ENCODE measurements around the gene TRPT1. TPM values are rescaled to one million over a fixed set of nuclear protein-coding genes. Genes with fewer than 3 reads are reported as not detected.
A peak's percentile ranks its signal among the peaks of the same experiment; 100 is the strongest.

The TRPT1 gene
- total RNA-seq, 2 experiments from 2014 or later, result 45.0 to 47.8 TPM

GRCh38 chr11:64263021-64263946 lies 37.3 kb upstream of the TRPT1 start:
- no peaks in the 10 kb centered on the region for H3K27me3 Mint-ChIP-seq
- peaks cover 15% of the 10 kb centered on the region for H3K4me1 Mint-ChIP-seq
- peaks cover 18% of the 10 kb centered on the region for H3K36me3 Mint-ChIP-seq
- DNase-seq (no peak), ATAC-seq (ENCODE audit: low read depth) (no peak)
- H3K27ac Mint-ChIP-seq, result no peak overlapping the region
- no peak overlapping the region for H3K4me3 Mint-ChIP-seq
- no peaks in the 10 kb centered on the region for H3K9me3 Mint-ChIP-seq
- POLR2A ChIA-PET, result no interaction called here

- POLR2A ChIA-PET, result no interaction called here
These were observed 36.5 kb upstream of the TRPT1 start for GRCh38 chr11:64262271-64263002.

GRCh38 chr11:64261556-64262080 lies 35.6 kb upstream of the TRPT1 start:
- Mint-ChIP-seq H3K9me3 (no peaks in the 10 kb centered on the region), H3K4me1 (peaks cover 7% of the 10 kb centered on the region)

More at GRCh38 chr11:64262271-64263002, 36.5 kb upstream of the TRPT1 start:
- DNase-seq (no peak), ATAC-seq (ENCODE audit: low read depth) (no peak)
- peaks cover 7% of the 10 kb centered on the region for H3K4me1 Mint-ChIP-seq
- H3K9me3 Mint-ChIP-seq, result no peaks in the 10 kb centered on the region
- H3K4me3 Mint-ChIP-seq, result no peak overlapping the region
- peaks cover 16% of the 10 kb centered on the region for H3K36me3 Mint-ChIP-seq
- no peaks in the 10 kb centered on the region for H3K27me3 Mint-ChIP-seq
- no peak overlapping the region for H3K27ac Mint-ChIP-seq

GRCh38 chr11:64260147-64260708 lies 34.2 kb upstream of the TRPT1 start:
- Mint-ChIP-seq H3K27me3 (no peaks in the 10 kb centered on the region), H3K27ac (peak overlapping the region; percentile 33), H3K9me3 (no peaks in the 10 kb centered on the region), H3K36me3 (peaks cover 16% of the 10 kb centered on the region), H3K4me3 (no peak overlapping the region), H3K4me1 (peaks cover 7% of the 10 kb centered on the region)
- DNase-seq (no peak), ATAC-seq (ENCODE audit: low read depth) (no peak)
- POLR2A ChIA-PET, result interaction anchor here (1.0 to 1.5 kb wide), 3 partner anchors 9 to 13 kb away, joined by 3 to 5 read pairs (median 3); partner anchors contain the start of gene PPP1R14B

More at GRCh38 chr11:64261556-64262080, 35.6 kb upstream of the TRPT1 start:
- peaks cover 16% of the 10 kb centered on the region for H3K36me3 Mint-ChIP-seq
- no peak overlapping the region for H3K4me3 Mint-ChIP-seq
- no peak overlapping the region for H3K27ac Mint-ChIP-seq
- DNase-seq, result no peak
- POLR2A ChIA-PET, result interaction anchor here (0.7 to 1.5 kb wide), 3 partner anchors 8 to 1421 kb away, joined by 3 read pairs; no protein-coding TSS in a partner anchor
- H3K27me3 Mint-ChIP-seq, result no peaks in the 10 kb centered on the region
- no peak for ATAC-seq (ENCODE audit: low read depth)

- H3K27me3 Mint-ChIP-seq, result no peaks in the 10 kb centered on the region
- ATAC-seq (ENCODE audit: low read depth), result no peak
- POLR2A ChIA-PET, result no interaction called here
- no peak overlapping the region for H3K27ac Mint-ChIP-seq
- DNase-seq, result no peak
- H3K4me3 Mint-ChIP-seq, result no peak overlapping the region
- peaks cover 17% of the 10 kb centered on the region for H3K36me3 Mint-ChIP-seq
- peaks cover 7% of the 10 kb centered on the region for H3K4me1 Mint-ChIP-seq
- H3K9me3 Mint-ChIP-seq, result no peaks in the 10 kb centered on the region
These were observed 33.6 kb upstream of the TRPT1 start for GRCh38 chr11:64259533-64260067.

GRCh38 chr11:64258946-64259532 lies 33.1 kb upstream of the TRPT1 start:
- ATAC-seq (ENCODE audit: low read depth), result no peak

GRCh38 chr11:64258356-64258755 lies 32.4 kb upstream of the TRPT1 start:
- Mint-ChIP-seq H3K4me3 (no peak overlapping the region), H3K36me3 (peaks cover 19% of the 10 kb centered on the region), H3K27ac (no peak overlapping the region), H3K27me3 (no peaks in the 10 kb centered on the region), H3K4me1 (peaks cover 14% of the 10 kb centered on the region), H3K9me3 (no peaks in the 10 kb centered on the region)
- ATAC-seq (ENCODE audit: low read depth), result no peak
- DNase-seq, result no peak
- POLR2A ChIA-PET, result interaction anchor here (0.9 to 1.2 kb wide), 3 partner anchors 11 to 54 kb away, joined by 3 read pairs; partner anchors contain the start of gene FKBP2

More at GRCh38 chr11:64258946-64259532, 33.1 kb upstream of the TRPT1 start:
- Mint-ChIP-seq H3K27me3 (no peaks in the 10 kb centered on the region), H3K27ac (no peak overlapping the region), H3K4me3 (no peak overlapping the region), H3K4me1 (peaks cover 8% of the 10 kb centered on the region), H3K9me3 (no peaks in the 10 kb centered on the region), H3K36me3 (peaks cover 17% of the 10 kb centered on the region)
- POLR2A ChIA-PET, result interaction anchor here (0.9 to 1.2 kb wide), 2 partner anchors 10 to 18 kb away, joined by 3 read pairs; partner anchors contain the start of gene FKBP2
- no peak for DNase-seq

GRCh38 chr11:64256300-64256699 lies 30.3 kb upstream of the TRPT1 start:
- no peak for DNase-seq
- peaks cover 20% of the 10 kb centered on the region for H3K4me1 Mint-ChIP-seq
- no peak overlapping the region for H3K4me3 Mint-ChIP-seq
- H3K27me3 Mint-ChIP-seq, result no peaks in the 10 kb centered on the region
- no peaks in the 10 kb centered on the region for H3K9me3 Mint-ChIP-seq
- no peak overlapping the region for H3K27ac Mint-ChIP-seq
- H3K36me3 Mint-ChIP-seq, result peaks cover 17% of the 10 kb centered on the region
- no peak for ATAC-seq (ENCODE audit: low read depth)
- POLR2A ChIA-PET, result interaction anchor here (0.7 to 1.6 kb wide), 3 partner anchors 12 to 34 kb away, joined by 3 to 4 read pairs (median 4); partner anchors contain the start of gene FKBP2

- no peaks in the 10 kb centered on the region for H3K9me3 Mint-ChIP-seq
- H3K4me3 Mint-ChIP-seq, result no peak overlapping the region
- ATAC-seq (ENCODE audit: low read depth) (no peak), DNase-seq (no peak)
- peaks cover 17% of the 10 kb centered on the region for H3K36me3 Mint-ChIP-seq
- peaks cover 23% of the 10 kb centered on the region for H3K4me1 Mint-ChIP-seq
- H3K27ac Mint-ChIP-seq, result no peak overlapping the region
- POLR2A ChIA-PET, result interaction anchor here (0.7 to 1.6 kb wide), 4 partner anchors 10 to 34 kb away, joined by 3 to 4 read pairs (median 4); partner anchors contain the start of gene FKBP2
- H3K27me3 Mint-ChIP-seq, result no peaks in the 10 kb centered on the region
These were observed 29.4 kb upstream of the TRPT1 start for GRCh38 chr11:64255135-64256128.

- Mint-ChIP-seq H3K27ac (no peak overlapping the region), H3K4me1 (peaks cover 19% of the 10 kb centered on the region), H3K36me3 (peaks cover 7% of the 10 kb centered on the region), H3K9me3 (no peaks in the 10 kb centered on the region), H3K27me3 (peaks cover 2% of the 10 kb centered on the region), H3K4me3 (no peak overlapping the region)
- no peak for ATAC-seq (ENCODE audit: low read depth)
- POLR2A ChIA-PET, result interaction anchor here (1.0 to 1.4 kb wide), 2 partner anchors 9 to 15 kb away, joined by 3 to 4 read pairs; no protein-coding TSS in a partner anchor
- DNase-seq, result no peak
These were observed 28.3 kb upstream of the TRPT1 start for GRCh38 chr11:64254326-64254725.

GRCh38 chr11:64253481-64253880 lies 27.5 kb upstream of the TRPT1 start:
- POLR2A ChIA-PET, result interaction anchor here (1.4 kb wide), 1 partner anchor 16 kb away, joined by 4 read pairs; no protein-coding TSS in a partner anchor
- Mint-ChIP-seq H3K4me1 (peaks cover 18% of the 10 kb centered on the region), H3K9me3 (no peaks in the 10 kb centered on the region), H3K36me3 (peaks cover 7% of the 10 kb centered on the region), H3K27me3 (peaks cover 2% of the 10 kb centered on the region), H3K27ac (no peak overlapping the region), H3K4me3 (no peak overlapping the region)
- no peak for DNase-seq
- ATAC-seq (ENCODE audit: low read depth), result no peak

All from activated naive CD8-positive, alpha-beta T cell treated with anti-CD3 and anti-CD28 coated beads, Interleukin-2, amount 10 ng/mL, durations not matched to agents 7 days and 5 days (primary cell).